Measurements from ENCODE around the gene SZRD1.
"Not testable (repeated sequence)": the region's sequence is repeated elsewhere in the genome, so short reads cannot be mapped to it uniquely, and the experiment has no call there.

Gene SZRD1

GRCh38 chr1:16366722-16367257 is at the start of gene SZRD1:
TSS of gene SZRD1 (plus strand) at chr1:16367242. CDS start at chr1:16367258, 16 bp downstream.
- peak; percentile 21 for FAIRE-seq

- no peak for FAIRE-seq
Observed at GRCh38 chr1:16318555-16318954, 48.5 kb upstream of the SZRD1 start.

- FAIRE-seq = no peak
Observed at GRCh38 chr1:16321176-16321867, 45.7 kb upstream of the SZRD1 start.

- no peak for FAIRE-seq
Observed at GRCh38 chr1:16324456-16324890, 42.6 kb upstream of the SZRD1 start.

- no peak for FAIRE-seq
Observed at GRCh38 chr1:16326833-16327404, 40.1 kb upstream of the SZRD1 start.

GRCh38 chr1:16334655-16335340 is 32.2 kb upstream of the SZRD1 start:
- no peak for FAIRE-seq

GRCh38 chr1:16338961-16339360 is 28.1 kb upstream of the SZRD1 start:
- FAIRE-seq = no peak

GRCh38 chr1:16340673-16341072 is 26.4 kb upstream of the SZRD1 start:
- FAIRE-seq = no peak

GRCh38 chr1:16342331-16343062 is 24.5 kb upstream of the SZRD1 start:
- no peak for FAIRE-seq

GRCh38 chr1:16343276-16343675 is 23.8 kb upstream of the SZRD1 start:
- not testable (repeated sequence) for FAIRE-seq

GRCh38 chr1:16348414-16349182 is 18.4 kb upstream of the SZRD1 start:
- no peak for FAIRE-seq

- no peak for FAIRE-seq
Observed at GRCh38 chr1:16349847-16350406, 17.1 kb upstream of the SZRD1 start.

- FAIRE-seq = no peak
Observed at GRCh38 chr1:16351456-16351993, 15.5 kb upstream of the SZRD1 start.

GRCh38 chr1:16351994-16352841 is 14.8 kb upstream of the SZRD1 start, which contains the start of gene FBXO42:
TSS of gene FBXO42 (minus strand) at chr1:16352480. CDS start at chr1:16315418, 37,062 bp downstream.
- FAIRE-seq = no peak

GRCh38 chr1:16352842-16353535 is 14.1 kb upstream of the SZRD1 start:
- no peak for FAIRE-seq

GRCh38 chr1:16354619-16355018 is 12.4 kb upstream of the SZRD1 start:
- no peak for FAIRE-seq

GRCh38 chr1:16356867-16357266 is 10.2 kb upstream of the SZRD1 start:
- FAIRE-seq = no peak

GRCh38 chr1:16365146-16365498 is 1.9 kb upstream of the SZRD1 start:
- FAIRE-seq = not testable (repeated sequence)

GRCh38 chr1:16367258-16367967 is 371 bp downstream of the SZRD1 start:
- FAIRE-seq = no peak

Measured in colon (tissue), 2 donors.